ENCODE results near the gene AGAP2.
"Not testable (repeated sequence)": the region's sequence is repeated elsewhere in the genome, so short reads cannot be mapped to it uniquely, and the experiment has no call there.

The AGAP2 gene

GRCh38 chr12:57692500-57692899 is 46.0 kb downstream of the AGAP2 start:
- DNase-seq, result no peak

GRCh38 chr12:57688931-57689330 is 49.6 kb downstream of the AGAP2 start:
- no peak for DNase-seq

- DNase-seq, result no peak
Observed at GRCh38 chr12:57687862-57688261, 50.7 kb downstream of the AGAP2 start.

GRCh38 chr12:57679697-57680096 is 58.8 kb downstream of the AGAP2 start:
- DNase-seq, result no peak

- not testable (repeated sequence) for DNase-seq
Observed at GRCh38 chr12:57677947-57678346, 60.6 kb downstream of the AGAP2 start.

GRCh38 chr12:57674691-57675090 is 63.9 kb downstream of the AGAP2 start:
- DNase-seq, result no peak

Data from EL (cell line).